ENCODE measurements around the gene SIPA1L3.
"Not testable (repeated sequence)": the region's sequence is repeated elsewhere in the genome, so short reads cannot be mapped to it uniquely, and the experiment has no call there.

The SIPA1L3 gene

DNA sequence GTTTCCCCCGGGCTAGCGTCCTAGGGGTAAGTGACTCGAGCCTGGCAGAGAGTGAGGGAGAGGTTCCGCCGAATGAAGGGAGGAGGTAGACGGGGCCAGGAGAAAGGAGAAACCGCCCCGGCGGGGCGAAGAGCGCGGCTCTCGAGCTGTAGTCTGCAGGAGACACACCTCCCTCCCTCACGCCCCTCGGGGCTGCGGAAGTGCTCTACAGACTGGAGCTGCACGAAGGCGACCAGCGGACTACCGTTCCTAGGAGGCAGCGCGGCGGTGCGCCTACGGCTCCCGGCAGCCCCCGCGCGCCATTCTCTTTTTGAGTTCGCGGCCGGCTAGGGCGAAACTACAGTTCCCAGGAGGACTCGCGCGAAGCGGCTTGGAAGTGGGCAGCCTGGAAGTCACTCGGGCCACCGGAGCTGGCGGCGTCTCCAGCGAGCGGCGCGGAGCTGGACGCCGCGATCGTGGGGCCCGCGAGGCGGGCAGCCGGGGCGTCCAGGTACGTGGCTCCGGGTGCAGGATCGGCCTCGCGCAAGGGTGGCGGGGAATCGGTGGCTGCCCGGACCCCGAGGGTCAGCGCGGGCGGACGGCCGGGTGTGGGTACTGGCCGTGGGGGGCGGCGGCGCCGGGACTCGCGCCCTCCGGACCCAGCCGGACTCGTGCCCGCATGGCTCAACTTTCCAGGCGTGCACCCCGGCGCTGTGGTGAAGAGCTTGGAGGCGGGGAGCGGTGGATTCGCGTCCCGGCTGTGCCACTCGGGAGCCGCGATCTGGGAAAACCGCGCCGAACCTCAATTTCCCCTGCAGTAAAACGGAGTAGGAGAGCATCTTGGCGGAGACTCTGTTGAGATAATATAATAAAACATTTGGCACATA, at the start of gene SIPA1L3:
Gene SIPA1L3, plus strand, starts transcription at position 340 of the 866 bp plus-strand sequence. CDS start 174,358 bp downstream, outside the sequence.
- DNase-seq = peak; percentile 92

- DNase-seq = no peak
These were observed 42.5 kb upstream of the SIPA1L3 start for GRCh38 chr19:37864501-37864900.

GRCh38 chr19:37865930-37866329, 41.1 kb upstream of the SIPA1L3 start:
- not testable (repeated sequence) for DNase-seq

GRCh38 chr19:37867831-37868230, 39.2 kb upstream of the SIPA1L3 start:
- DNase-seq = no peak

DNA sequence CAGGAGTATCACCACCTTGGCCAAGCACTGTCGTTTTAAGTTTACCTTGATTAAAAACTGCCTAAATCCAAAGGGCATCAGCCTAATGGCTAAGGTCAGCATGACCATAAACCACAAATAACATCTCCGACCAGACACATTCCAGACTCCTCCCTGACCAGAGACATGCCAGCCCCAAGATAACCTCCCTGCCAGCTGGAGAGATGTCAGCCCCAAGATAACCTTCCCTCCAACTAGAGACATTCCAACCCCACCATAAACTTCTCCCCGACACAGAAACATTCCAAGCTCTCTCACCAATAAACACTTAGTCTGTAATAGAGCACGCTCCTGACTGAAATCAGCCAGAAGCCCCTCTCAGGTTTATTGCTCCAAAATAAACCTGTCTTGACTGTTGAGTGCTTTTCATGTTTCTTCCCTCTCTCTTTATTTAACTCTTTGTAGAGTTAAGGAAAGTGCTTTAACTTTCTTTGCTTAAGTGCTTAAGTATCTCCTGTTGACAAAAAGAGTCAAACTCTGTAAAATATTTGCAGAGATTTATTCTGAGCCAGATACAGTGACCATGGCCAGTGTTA, 37.2 kb upstream of the SIPA1L3 start:
- no peak for DNase-seq

DNA sequence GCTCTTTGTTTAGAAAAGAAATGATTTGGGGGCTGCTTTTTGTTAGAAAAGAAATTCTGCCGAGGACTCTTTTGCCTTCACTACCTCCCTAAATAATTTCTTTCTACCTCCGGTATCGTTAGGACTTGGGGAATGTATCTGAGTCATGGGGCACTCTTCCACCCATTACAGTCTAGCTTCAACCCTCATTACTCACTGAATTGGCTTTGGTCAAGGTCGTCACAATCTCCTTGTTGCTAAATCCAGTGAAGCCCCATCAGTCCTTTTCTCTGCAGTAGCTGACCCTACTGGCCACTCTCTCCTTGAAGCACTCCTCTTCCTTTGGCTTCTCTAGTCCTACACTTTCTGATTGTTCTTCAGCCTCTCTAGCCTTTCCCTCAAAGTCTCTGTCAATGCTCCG, 34.6 kb upstream of the SIPA1L3 start:
- DNase-seq = no peak

DNA sequence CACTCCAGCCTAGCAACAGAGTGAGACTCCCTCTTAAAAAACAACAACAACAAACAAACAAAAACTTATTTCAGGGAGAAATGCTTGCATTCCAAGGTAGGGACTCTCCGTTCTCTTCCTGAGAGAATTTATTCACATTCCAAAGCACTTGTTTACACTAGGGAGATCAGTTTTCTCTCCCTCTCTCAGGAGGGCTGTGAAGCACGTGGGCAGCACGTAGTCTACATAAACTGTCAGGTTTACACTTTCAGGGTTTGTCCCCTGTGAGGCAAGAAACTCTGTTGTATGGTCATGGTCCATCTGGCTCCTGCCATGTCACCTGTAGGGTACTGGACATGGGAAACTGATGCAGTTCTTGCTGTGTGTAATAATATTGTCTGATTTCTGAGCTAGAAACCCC, 32.2 kb upstream of the SIPA1L3 start:
- no peak for DNase-seq

DNA sequence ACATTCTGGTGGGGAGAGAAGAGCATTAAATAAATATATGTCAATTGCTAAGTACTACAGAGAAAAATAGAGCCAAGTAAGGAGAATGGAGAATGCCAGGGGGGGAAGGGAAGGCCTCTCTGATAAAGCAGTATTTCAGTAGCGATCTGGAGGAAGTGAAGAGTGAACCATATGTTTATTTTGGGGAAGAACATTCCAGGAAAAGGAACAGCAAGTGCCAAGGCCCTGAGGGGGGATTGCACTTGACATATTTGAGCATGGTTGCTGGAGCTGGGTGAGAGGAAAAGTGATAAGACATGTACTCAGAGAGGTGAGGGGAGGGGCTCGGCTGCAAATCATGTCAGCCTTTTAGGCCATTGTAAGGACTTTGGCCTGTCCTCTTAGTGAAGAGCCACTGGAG, 31.0 kb upstream of the SIPA1L3 start:
- DNase-seq = no peak

DNA sequence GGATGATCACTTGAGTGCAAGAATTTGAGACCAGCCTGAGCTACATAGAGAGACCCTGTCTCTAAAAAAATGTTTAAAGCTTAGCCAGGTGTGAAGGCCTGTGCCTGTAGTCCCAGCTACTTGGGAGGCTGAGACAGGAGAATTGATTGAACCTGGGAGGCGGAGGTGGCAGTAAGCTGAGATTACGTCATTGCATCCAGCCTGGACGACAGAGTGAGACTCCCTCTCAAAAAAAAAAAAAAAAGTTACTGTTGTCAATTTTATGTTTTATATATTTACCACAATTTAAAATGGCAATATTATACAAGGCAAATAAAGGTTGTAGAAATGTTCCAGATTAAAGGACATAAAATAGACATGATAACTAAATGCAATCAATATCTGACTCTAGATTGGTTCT, 29.9 kb upstream of the SIPA1L3 start:
- no peak for DNase-seq

- no peak for DNase-seq
These were observed 21.6 kb upstream of the SIPA1L3 start for GRCh38 chr19:37885392-37885791.

DNA sequence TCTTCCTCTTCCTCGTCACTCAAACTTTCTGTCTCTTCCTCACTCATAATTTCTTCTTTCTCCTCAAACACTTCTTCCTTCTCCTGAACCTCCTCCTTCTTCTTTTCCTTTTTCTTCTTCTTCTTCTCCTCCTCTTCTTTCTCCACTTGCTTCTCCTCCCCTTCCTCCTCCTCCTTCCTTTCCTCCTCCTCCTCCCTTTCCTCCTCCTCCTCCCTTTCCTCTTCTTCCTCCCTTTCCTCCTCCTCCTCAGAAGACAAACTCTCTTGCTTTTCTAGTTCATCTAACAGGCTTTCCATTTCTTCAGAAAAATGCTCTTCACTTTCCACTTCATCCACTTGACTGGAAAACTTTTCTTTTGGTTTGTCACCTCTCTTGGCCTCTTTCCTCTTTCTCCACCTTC, 20.4 kb upstream of the SIPA1L3 start:
- DNase-seq = no peak

DNA sequence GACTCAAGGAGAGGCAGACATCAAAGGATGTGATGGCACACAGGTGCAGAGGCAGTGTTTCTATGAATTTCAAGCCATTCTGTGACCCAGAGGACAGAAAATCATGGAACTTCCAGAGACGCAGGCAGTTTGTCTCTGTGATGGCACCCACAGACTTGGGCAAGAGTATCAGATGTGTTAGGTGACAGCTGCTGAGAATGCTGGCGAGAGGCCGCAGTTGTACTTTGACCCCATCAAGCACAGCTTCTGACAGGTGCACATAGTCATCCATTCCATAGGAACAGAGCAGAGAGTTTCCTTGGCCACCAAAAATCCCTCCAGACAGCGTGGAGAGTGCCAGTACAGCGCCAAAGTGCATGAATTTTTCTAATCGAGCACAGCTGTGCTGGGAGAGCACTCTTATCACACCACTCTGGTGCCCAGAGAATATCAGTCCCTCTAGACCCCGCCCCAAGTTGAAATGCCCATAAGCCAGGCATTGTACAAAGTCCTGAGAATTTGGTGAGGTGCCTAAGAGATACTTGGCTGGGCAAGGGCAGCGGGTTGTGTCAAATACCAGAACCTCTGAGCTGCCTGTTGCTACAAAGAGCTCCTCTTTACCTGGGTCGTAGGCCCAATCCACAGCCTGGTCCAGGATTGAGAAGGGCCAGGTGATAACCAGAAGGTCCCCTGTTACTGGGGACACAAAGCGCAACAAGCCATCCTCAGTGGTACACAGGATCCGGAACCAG, 13.0 kb upstream of the SIPA1L3 start:
- no peak for DNase-seq

GRCh38 chr19:37896180-37896579, 10.8 kb upstream of the SIPA1L3 start:
- DNase-seq = no peak

- DNase-seq = no peak
These were observed 7.6 kb upstream of the SIPA1L3 start for GRCh38 chr19:37899453-37899852.

- DNase-seq = no peak
These were observed 7.0 kb upstream of the SIPA1L3 start for GRCh38 chr19:37899966-37900365.

DNA sequence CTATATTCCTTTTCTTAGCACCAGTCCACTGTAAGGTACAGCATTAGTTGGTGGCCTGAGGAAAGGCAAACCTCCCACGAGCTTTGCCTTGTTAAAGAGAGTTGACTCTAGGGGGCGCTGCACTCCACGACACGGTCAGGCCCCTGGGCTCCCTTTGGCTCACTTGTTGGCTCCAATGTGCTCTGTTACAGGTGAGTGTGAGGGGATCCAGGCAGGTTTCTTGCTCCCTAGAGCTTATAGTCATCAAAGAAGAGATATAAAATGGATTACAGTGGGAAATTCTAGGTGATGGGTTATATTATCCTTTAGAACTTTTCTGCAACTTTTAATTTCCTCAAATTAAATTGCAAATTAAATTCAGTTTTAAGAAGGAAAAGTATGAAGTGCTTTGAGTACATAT, 4.3 kb upstream of the SIPA1L3 start:
- peak; percentile 77 for DNase-seq

GRCh38 chr19:37903096-37903495, 3.9 kb upstream of the SIPA1L3 start:
- DNase-seq = no peak

GRCh38 chr19:37905946-37906868, 801 bp upstream of the SIPA1L3 start, which contains the start of gene WDR87:
TSS of gene WDR87 (minus strand) at chr19:37906594. CDS start at chr19:37898239, 8,355 bp downstream.
- peak; percentile 49 for DNase-seq

DNA sequence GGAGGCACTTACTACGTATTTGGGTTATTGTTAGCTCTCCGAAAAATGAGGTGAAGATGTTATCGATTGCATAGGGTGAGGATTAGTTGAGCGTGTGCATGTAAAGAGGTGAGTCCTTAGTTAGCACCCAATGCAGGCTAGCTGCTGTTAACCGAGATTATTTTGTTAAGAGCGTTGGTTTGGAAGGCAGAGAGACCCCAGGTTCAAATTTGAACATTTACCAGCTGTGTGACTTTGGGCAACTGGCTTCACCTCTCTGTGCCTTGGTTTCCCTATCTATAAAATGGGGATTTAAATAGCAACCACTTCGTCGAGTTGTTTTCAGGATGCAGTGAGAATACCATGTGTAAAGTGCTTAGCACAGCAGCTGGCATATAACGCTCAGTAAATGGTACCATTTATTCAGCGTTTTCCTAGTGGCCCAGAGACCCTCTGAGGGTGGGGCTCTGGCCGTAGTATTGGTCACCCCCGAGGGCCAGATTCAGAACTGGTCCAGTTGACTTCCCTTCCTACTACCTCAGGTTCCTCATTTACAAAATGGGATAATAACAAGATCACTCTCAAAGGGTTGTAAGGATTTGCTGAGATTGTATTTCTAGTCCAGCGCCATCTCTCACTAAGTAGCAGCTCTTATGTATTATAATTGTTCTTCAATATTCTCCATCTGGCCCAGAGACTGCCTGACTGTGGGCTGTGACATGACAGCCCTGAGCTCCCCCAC, 887 bp downstream of the SIPA1L3 start:
- no peak for DNase-seq

GRCh38 chr19:37909661-37910199, 2.7 kb downstream of the SIPA1L3 start:
- no peak for DNase-seq

GRCh38 chr19:37914908-37915307, 7.9 kb downstream of the SIPA1L3 start:
- no peak for DNase-seq
